Prostate gland (tissue), 2 donors: ENCODE data around the gene SLC7A14.

Experiments
- POLR2A ChIP-seq: fragments of 450-650 bp; IDR thresholded peaks from one replicate; pipeline ENCODE4 v1.6.1; 2016; ENCODE audit warnings: antibody characterized with exemption, mild to moderate bottlenecking
- POLR2AphosphoS5 ChIP-seq: sonication (generic); formaldehyde crosslinking; IDR thresholded peaks from one replicate; pipeline ENCODE4 v1.6.1; 2017; ENCODE audit warnings: antibody characterized with exemption
- TF ChIP-seq, protein P1 (sequence below), 4 experiments: fragments of 200-600 bp in 2 of 4; fragments of 450-650 bp in 2 of 4; sonication (generic) in 2 of 4; IDR thresholded peaks; 1 replicate in 3 of 4; 2 replicates in 1 of 4; pipeline ENCODE4 v1.5.1; 2016 to 2019; ENCODE audit warnings: antibody characterized with exemption in 4 of 4, mild to moderate bottlenecking in 2 of 4, moderate library complexity in 2 of 4

DNA sequence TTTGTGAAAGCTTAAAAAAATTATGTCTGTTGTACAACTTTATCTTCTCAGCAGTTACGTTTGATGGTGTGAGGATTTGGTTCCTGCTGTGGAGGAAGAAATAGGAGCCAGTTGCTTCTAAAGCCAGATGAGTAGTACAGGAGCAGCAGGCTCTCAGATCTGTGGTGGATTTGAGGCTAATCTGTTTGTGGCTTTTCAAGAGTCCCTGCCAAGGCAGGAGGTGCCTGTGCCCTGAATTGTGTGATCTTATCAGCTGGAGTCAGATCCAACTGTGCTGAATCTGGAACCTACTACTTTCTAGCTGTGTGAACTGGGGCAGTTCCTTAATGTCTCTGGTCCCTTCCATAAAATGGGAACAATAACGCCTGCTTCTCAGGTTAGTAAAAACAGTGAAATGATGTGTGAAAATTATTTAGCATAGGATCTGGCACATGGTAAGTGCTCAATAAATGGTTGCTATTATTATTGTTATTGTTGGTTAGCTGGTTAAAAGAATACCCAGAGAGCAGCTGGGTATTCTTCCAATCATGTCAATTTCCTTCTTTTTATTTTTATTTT, 159.6 kb downstream of the SLC7A14 start:
- TF ChIP-seq, protein P1, sequence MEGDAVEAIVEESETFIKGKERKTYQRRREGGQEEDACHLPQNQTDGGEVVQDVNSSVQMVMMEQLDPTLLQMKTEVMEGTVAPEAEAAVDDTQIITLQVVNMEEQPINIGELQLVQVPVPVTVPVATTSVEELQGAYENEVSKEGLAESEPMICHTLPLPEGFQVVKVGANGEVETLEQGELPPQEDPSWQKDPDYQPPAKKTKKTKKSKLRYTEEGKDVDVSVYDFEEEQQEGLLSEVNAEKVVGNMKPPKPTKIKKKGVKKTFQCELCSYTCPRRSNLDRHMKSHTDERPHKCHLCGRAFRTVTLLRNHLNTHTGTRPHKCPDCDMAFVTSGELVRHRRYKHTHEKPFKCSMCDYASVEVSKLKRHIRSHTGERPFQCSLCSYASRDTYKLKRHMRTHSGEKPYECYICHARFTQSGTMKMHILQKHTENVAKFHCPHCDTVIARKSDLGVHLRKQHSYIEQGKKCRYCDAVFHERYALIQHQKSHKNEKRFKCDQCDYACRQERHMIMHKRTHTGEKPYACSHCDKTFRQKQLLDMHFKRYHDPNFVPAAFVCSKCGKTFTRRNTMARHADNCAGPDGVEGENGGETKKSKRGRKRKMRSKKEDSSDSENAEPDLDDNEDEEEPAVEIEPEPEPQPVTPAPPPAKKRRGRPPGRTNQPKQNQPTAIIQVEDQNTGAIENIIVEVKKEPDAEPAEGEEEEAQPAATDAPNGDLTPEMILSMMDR (IDR thresholded peaks at IDR 0.05), result no peak
- no peak for TF ChIP-seq POLR2A
- no peak for TF ChIP-seq POLR2AphosphoS5
